CD4-positive, alpha-beta T cell treated with Interleukin-4 for 4 hours (primary cell): ENCODE results near the gene DOHH.
"Not testable (repeated sequence)": the region's sequence is repeated elsewhere in the genome, so short reads cannot be mapped to it uniquely, and the experiment has no call there.

Experiments used
- DNase-seq: peaks from one replicate; pipeline ENCODE4 v3.0.0-alpha.2; 2020

DOHH gene

DNA sequence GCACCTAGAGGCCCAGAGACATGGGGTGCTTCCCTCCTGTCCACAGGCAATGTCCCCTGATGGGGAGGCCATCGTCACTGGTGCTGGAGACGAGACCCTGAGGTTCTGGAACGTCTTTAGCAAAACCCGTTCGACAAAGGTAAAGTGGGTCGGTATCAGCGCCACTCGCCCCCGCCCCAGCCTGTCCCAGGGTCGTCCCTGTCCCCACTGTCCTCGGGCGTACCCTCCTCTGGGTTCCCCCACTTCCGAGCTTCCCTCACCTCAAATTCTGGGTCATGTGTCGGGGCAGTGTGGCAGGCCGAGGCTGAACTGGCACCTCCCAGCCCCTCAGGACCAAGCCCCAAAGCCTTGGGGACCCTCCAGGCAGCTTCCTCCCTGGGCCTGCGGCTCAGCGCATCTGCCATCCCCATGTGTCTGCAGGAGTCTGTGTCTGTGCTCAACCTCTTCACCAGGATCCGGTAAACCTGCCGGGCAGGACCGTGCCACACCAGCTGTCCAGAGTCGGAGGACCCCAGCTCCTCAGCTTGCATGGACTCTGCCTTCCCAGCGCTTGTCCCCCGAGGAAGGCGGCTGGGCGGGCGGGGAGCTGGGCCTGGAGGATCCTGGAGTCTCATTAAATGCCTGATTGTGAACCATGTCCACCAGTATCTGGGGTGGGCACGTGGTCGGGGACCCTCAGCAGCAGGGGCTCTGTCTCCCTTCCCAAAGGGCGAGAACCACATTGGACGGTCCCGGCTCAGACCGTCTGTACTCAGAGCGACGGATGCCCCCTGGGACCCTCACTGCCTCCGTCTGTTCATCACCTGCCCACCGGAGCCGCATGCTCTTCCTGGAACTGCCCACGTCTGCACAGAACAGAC, 34.1 kb upstream of the DOHH start:
- no peak for DNase-seq

DNA sequence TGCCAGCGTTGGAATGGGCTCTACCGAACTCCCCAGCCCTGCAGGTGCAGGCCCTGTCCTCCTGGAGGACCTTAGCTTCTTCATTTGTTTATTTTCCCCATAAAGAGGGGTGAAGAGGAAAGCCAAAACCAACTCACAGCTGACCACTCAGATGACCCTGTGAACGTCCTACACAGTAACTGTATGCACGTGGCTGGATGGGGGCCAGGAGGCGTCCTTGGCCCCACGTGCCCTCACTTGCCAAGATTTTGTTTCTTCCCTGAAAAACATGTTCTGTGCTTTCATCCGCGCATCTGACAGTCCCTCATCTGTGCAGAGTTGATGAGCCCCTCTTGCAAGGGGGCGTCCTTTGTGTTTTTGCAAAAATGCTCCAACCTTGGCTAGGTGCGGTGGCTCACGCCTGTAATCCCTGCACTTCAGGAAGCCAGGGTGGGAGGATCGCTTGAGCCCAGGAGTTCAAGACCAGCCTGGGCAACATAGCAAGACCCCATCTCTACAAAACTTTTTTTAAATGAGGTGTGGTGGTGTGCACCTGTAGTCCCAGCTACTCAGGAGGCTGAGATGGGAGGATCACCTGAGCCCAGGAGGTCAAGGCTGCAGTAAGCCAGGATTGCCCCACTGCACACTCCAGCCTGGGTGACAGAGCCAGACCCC, 33.2 kb upstream of the DOHH start:
- DNase-seq, result no peak

DNA sequence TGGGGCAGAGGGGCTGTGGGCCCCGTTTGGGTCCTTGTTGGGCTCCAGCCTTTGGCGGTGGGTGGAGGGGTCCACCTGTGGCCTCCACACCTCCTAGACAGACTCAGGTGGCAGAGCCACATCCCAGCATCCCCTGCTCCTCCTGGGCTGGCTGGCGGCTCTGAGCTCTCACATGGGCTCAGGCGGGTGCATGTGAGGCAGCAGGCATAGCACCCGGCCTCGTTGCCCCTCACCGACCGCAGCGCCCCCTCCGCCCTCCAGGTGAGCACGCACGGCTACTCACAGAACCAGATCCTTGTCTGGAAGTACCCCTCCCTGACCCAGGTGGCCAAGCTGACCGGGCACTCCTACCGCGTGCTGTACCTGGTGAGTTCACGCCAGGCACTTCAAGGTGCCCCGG, 32.6 kb upstream of the DOHH start:
- DNase-seq, result no peak

DNA sequence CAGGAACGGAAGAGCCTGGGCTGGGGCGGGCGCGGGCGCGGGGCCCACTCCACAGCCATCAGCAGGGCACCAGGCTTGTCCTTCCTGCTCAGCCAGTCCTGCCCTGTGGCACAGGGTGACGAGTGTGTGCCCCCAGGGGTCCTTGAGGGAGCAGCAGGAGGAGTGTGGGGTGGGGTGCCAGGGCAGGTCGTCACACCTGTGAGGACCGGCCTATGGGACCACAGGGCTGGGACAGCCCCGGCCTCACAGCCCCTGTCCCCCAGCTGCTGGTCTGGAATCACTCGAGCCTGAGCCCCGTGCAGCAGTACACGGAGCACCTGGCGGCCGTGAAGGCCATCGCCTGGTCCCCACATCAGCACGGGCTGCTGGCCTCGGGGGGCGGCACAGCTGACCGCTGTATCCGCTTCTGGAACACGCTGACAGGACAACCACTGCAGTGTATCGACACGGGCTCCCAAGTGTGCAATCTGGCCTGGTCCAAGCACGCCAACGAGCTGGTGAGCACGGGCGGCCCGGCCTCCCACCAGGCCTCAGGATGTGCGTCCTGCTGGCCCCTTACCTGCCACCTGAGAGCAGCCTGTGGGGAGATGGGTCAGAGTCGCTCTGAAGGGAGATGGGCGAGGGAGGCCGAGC, 31.8 kb upstream of the DOHH start:
- DNase-seq, result no peak

DNA sequence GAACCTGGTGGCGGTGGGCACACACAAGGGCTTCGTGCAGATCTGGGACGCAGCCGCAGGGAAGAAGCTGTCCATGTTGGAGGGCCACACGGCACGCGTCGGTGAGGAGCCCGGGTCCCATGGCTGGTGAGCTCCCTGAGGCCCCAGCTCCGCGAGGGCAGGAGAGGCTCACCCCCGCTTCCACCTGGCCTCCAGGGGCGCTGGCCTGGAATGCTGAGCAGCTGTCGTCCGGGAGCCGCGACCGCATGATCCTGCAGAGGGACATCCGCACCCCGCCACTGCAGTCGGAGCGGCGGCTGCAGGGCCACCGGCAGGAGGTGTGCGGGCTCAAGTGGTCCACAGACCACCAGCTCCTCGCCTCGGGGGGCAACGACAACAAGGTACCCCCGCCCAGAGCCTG, 31.2 kb upstream of the DOHH start:
- DNase-seq, result no peak

DNA sequence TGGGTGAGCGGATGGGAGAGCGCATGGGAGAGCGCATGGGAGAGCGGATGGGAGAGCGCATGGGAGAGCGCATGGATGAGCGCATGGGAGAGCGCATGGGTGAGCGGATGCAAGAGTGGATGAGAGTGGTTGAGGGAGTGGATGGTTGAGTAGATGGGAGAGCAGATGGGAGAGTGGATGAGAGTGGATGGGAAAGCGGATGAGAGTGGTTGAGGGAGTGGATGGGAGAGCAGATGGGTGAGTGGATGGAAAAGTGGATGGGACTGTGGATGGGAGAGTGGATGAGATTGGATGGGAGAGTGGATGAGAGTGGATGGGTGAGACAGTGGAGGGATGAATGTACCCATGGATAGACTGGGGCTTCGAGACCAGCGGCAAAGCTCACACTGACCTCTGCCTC, 29.9 kb upstream of the DOHH start:
- no peak for DNase-seq

DNA sequence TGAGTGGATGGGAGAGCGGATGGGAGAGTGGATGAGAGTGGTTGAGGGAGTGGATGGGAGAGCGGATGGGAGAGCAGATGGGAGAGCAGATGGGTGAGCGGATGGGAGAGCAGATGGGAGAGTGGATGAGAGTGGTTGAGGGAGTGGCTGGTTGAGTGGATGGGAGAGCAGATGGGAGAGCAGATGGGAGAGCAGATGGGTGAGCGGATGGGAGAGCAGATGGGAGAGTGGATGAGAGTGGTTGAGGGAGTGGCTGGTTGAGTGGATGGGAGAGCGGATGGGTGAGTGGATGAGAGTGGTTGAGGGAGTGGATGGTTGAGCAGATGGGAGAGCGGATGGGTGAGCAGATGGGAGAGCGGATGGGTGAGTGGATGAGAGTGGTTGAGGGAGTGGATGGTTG, 28.8 kb upstream of the DOHH start:
- DNase-seq, result not testable (repeated sequence)

DNA sequence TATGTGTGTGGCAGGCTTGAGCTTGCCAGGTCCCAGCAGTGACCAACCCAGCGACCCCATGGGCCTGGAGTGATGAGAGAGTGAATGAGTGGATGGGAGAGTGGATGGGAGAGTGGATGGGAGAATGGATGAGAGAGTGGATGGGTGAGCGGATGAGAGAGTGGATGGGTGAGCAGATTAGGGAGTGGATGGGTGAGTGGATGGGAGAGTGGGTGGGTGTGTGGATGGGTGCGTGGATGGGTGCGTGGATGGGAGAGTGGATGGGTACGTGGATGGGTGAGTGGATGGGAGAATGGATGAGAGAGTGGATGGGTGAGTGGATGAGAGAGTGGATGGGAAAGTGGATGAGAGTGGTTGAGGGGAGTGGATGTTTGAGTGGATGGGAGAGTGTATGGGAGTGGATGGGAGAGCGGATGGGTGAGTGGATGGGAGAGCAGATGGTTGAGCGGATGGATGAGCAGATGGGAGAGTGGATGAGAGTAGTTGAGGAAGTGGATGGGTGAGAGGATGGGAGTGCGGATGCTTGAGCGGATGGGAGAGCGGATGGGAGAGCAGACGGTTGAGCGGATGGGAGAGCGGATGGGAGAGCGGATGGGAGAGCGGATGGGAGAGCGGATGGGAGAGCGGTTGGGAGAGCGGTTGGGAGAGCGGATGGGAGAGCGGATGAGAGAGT, 28.2 kb upstream of the DOHH start:
- DNase-seq, result no peak

DNA sequence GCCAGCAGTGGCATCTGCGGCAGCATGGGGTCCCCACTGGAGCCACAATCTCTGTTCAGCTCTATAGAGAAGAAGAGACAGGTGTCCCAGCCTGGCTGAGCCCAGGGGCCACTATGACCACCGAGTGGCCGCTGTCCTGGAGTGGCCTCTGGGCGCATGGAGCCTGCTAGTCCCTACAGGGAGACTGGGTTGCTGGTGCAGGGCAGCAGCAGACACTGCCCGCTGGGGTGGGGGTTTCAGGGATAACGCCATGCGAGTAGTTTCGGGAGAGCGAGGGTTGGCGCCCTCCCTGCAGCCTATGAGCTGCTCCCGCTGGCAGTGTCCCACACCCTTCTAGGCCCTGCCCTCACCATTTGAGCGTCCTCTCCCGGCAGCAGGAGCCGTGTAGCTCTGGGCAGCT, 27.6 kb upstream of the DOHH start:
- DNase-seq, result no peak

DNA sequence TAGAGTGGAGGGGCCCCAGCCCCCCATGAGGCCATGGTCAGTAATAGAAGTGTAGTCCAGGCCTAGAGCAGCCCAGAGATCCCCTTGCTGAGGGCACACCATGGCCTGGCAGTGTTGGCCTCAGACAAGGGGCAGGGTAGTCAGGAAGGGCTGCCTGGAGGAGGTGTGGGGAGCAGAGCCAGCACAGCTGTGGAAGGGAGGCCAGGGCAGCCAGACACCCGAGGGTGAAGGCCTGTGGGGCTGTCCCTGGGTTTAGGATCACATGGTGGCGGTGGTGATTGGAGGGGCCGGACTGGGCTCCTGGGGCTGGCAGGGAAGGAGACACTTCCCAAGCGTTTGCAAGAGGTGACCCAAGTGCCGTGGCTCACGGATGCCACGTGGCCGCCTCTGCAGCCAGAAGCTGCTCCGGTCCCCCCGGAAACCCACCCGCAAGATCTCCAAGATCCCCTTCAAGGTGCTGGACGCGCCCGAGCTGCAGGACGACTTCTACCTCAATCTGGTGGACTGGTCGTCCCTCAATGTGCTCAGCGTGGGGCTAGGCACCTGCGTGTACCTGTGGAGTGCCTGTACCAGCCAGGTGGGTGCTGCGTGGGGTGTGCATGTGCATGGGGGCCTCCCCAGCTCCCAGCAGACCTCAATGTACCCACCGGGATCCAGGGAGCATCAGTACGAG, 26.9 kb upstream of the DOHH start:
- DNase-seq, result no peak

DNA sequence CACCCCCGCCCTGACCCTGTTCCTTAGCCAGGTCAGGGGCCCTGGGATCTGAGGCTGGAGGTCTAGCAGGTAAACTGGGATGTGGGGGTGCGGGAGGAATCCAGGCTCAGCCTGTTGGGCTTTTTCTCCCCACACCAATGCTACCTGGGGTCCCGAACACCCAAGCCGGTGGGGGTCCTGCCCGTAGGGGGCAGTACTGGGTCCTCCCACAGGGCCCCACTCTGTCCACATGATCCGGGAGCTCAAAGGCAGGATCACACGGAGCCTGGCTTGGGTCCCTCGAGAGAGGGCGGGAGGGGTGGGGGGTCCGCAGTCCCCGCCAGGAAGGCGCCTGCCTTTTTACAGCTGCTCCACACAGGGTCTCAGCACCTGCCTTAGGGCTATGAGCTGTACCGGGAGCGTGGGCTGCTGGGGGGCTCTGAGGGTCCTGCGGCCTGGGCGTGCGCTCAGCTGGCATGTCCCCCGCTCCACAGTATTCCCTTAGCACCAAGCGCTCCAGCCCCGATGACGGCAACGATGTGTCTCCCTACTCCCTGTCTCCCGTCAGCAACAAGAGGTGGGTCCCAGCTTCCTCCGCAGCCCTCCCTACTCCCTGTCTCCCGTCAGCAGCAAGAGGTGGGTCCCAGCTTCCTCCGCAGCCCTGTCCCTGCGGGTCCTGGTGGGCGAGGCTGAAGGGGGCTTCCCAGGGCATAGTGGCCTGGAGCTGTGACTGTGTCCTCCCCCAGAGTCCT, 26.2 kb upstream of the DOHH start:
- DNase-seq, result no peak

DNA sequence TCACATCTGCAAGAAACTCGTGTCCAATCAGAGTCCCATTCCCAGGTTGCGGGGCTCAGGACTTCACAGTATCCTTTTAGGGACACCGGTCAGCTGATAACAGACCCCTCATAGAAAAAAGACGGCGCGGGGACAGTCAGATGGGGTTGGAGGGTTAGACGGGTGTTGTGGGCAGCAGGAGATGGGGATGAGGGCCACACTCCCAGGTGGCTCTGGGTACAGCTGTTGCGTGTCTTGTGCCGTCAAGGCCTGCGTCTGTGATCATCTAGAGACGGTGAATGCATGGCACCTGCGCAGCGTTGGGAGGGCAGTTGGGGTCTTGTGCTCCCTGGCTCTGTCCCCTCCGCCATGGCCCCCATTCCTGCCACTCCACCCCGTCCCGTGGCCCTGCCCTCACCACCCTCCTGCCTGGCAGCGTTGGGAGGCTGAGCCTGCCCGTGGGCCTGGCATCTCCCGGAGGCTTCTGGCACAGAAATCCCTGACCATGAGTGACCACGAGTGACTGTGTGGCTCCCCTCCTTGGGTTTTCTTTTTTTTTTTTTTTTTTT, 24.5 kb upstream of the DOHH start:
- no peak for DNase-seq

DNA sequence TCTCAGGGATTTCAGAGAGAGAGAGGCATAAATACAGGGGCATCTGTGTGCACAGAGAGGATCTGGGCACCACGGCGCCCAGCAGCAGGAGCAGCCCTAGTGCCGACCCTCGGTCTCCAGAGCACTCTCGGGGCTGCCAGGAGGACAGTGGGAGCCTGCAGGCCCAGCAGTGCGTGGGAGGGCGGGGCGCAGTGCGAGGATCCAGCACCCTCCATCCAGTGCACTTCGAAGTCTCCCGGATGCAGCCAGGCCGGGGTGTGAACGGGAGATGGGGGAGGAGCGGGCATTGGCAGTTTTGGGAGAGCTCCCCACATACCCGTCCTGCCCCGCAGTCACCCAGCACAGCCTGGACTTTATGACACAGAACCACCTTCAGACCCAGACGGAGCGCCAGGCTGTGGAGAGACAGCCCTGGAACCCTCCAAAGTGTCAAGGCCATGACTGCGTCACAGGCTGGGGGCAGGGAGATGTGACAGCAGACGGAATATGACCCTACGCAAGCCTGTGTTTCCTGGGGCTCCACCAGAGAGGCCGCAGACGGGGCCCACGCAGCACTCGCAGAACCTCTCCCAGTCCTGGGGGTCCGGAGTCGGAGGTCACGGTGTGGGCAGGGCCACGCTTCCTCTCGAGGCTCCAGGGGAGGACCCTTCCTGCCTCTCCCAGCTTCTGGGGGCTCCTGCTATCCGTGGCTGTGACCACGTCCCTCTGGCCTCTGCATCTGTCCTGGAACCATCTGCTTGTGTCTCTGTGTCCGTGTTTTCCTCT, 23.8 kb upstream of the DOHH start:
- no peak for DNase-seq

DNA sequence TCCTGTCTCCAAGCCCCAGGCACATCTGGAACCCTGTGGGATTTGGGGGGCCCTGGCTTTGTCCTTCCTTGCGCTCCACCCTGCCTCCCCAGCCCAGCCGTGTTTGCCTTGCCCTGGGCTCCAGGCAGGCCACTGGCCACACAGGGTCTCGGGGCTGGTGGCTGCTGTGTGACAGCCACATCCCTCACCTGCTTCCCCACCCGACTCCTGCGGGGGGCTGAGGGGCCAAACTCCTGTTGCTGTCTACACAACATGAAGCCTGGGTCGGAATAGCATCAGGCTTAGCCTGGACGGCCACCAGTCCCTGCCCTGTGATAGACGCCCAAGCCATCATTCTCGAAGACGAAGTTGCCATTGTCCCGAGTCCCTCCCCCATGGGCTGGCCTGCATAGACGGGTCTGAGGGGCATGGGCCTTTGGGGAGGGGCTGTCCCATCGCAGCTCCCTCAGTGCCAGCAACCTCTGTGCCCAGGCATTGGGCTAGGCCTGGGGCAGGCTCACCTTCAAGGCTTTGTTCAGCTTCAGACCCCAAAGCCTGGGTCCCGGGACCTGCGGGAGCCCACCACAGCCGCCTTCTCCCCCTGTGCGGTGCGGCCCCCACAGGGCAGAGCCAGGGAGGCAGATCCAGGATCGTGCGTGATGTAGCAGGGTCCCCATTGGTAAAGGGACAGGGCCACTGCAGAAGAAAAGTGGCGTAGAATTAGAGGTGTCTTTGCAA, 23.0 kb upstream of the DOHH start:
- no peak for DNase-seq

DNA sequence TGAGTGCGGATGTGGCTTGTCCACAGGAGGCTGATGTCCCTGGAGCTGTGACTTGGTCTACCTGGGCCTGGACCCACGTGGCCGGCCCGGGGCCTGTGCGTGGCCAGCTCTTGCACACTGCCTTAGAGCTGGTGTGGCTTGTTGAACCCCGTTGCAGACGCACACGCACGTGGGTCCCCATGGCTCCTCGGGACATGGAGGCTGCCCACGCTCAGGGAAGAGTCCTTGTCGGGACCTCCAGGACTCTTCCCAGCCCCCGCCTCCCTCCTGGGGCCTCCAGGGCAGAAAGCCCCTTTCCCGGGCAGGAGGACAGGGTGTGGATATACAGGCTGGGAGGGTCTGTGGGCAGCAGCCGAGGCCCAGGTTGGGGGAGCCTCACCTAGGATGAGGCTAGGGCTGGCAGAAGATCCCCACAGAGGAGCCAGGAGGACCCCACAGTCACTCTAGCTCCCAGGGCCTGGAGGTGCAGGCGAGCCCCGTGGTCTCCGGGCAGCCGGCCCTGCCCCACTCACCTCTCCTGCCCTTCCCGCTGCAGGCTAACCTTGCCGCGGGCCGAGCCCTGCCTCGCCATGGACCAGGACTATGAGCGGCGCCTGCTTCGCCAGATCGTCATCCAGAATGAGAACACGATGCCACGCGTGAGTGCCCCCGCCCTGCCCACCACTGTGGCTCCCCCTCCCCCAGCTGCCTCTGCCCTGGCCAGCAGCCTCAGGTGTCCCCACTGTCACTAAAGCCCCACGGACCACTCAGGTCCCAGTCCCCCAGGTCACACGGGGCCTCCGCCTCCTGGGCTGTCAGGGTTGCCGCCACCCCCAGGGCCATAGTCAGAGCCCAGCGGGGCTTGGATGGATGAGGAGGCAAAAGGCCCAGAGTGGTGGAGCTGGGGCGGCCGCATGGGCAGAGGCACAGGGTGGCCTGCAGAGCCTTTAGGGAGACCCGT, 22.2 kb upstream of the DOHH start:
- DNase-seq, result no peak

DNA sequence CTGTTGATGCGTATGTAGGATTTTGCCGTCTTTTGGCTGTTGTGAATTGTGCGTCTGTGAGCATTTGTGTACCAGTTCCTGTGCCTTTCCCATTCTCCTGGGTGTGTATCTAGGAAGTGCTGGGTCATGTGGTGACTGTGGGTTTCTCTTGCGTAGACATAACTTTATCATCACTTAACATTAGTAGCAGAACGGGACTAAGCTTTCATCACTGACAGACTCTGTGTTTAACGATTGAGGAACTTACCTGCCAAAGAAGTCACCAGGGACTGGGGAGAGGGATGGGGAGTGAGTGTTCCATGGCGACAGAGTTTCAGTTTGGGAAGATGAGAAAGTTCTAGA, 20.6 kb upstream of the DOHH start:
- no peak for DNase-seq

DNA sequence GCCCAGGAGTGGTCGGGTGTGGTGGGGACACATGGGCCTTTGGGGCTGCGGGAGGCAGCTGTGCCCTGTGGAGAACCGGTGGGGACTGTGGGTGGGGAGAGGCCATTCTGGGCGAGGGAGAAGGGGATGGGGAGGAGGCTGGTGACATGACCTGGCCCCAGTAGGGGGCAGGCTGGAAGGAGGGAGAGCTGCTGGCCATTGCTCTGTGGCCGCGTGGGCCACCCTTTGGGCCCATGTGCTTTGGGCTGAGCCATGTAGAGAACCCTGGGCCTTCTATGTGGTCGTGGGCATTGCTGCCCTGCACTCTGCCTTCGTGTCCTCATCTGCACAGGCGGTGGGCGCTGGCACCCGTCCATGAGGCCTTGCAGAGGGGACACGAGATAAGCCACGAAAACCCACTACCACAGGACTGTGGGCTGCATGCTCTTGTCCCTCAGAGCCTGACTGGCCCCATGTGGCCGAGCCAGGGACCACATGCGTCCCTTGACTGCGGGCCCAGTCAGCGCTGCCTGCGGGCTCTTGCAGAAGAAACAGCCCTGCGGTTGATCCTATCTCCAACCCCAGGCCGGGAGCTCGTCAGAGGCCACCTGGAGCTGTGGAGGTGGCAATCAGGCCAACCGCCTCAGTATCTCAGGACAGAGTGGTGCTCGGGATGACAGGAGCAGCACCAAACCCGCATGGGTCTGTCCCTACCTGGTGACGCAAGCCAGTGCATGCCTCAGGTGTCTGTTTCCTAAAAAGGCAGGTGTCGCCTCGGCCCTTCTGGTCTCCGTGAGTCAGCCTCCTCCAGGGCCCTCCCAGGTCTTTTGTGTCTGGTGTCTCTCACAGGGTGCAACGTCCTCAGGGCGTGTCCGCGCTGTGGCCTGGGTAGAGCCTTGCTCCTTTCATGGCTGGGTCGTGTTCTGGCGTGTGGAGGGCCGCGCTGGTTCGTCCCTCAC, 20.0 kb upstream of the DOHH start:
- no peak for DNase-seq

DNA sequence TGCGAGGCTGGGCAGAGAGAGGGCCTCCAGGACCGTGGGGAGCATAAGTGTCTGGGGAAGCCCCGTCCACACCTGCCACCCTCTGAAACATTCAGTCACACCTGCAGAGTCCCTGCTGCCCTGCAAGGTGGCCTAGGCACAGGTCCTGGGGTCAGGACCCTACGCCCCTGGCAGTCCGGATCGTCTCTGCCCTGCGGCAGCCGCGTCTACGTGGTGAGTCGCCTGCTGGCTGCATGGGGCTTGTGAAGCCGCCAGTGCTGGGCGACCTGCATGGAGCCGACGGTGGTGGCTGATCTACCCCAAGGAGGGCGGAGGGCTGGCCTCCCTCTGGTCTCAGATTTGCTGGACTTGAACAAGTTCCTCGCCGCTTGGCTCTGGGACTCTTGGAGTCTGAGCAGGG, 18.7 kb upstream of the DOHH start:
- no peak for DNase-seq
